Ishikawa (cell line): Measurements from ENCODE around the gene SLC9A9.

Source experiments
- CEBPB ChIP-seq: IDR thresholded peaks from 2 replicates; pipeline ENCODE4 v1.6.1; 2012
- CREB1 ChIP-seq: IDR thresholded peaks from 2 replicates; pipeline ENCODE4 v1.6.1; 2012; ENCODE audit warnings: low read depth
- EGR1 ChIP-seq: IDR thresholded peaks from 2 replicates; pipeline ENCODE4 v1.6.1; 2012
- EP300 ChIP-seq: IDR thresholded peaks from 2 replicates; pipeline ENCODE4 v1.6.1; 2012; ENCODE audit warnings: borderline replicate concordance
- FOXM1 ChIP-seq: IDR thresholded peaks from 2 replicates; pipeline ENCODE4 v1.6.1; 2012; ENCODE audit warnings: low read depth, borderline replicate concordance
- NFIC ChIP-seq: IDR thresholded peaks from 2 replicates; pipeline ENCODE4 v1.6.1; 2012
- RAD21 ChIP-seq: IDR thresholded peaks from 2 replicates; pipeline ENCODE4 v1.6.1; 2012; ENCODE audit warnings: low read depth
- TAF1 ChIP-seq: IDR thresholded peaks from 2 replicates; pipeline ENCODE4 v1.6.1; 2012; ENCODE audit warnings: low read depth, mild to moderate bottlenecking
- TCF12 ChIP-seq: IDR thresholded peaks from 2 replicates; pipeline ENCODE4 v1.6.1; 2012; ENCODE audit warnings: low read depth
- TEAD4 ChIP-seq: IDR thresholded peaks from 2 replicates; pipeline ENCODE4 v1.6.1; 2012
- YY1 ChIP-seq: IDR thresholded peaks from 2 replicates; pipeline ENCODE4 v1.6.1; 2012; ENCODE audit warnings: low read depth
- ZBTB7A ChIP-seq: IDR thresholded peaks from 2 replicates; pipeline ENCODE4 v1.6.1; 2012; ENCODE audit warnings: low read depth
- TF ChIP-seq, protein P1 (sequence below): IDR thresholded peaks from 2 replicates; pipeline ENCODE4 v1.6.1; 2012
- TF ChIP-seq, protein P2 (sequence below): IDR thresholded peaks from 2 replicates; pipeline ENCODE4 v1.6.1; 2012; ENCODE audit warnings: low read depth, mild to moderate bottlenecking
- TF ChIP-seq, protein P3 (sequence below): IDR thresholded peaks from 2 replicates; pipeline ENCODE4 v1.6.1; 2012

SLC9A9 gene

DNA sequence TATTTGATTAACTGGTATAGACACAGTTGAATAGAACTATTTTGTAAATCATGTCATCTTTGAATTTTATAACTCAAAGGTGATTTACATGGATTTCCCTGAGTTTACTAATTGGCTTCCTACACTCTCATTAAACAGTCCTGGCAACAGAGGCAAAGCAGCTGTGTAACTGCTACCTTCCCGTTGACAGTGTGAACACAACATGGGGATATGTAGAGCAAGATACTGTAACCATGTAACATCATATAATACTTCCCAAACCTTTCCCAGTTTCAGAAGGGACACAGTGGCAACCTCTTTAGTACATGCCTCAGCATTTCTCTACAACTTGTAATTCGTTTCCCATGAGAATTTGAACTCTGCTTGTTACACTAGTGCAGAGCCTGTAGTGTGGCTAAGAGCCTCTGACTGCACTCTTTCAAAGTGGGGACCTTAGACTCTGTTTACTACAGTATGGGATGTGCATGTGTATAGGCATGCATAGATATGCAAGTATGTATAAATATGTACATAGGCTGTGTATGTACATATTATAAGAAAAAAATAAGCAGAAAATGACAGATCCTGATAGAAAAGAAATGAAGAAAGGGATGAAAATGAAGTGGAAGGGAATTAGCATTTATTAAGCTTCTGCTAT is 299.3 kb downstream of the SLC9A9 start:
- TF ChIP-seq ZBTB7A (no peak), CREB1 (no peak), TAF1 (no peak), FOXM1 (no peak), CEBPB (no peak), NFIC (no peak), YY1 (no peak), TEAD4 (no peak), RAD21 (no peak)
- TF ChIP-seq, protein P1, sequence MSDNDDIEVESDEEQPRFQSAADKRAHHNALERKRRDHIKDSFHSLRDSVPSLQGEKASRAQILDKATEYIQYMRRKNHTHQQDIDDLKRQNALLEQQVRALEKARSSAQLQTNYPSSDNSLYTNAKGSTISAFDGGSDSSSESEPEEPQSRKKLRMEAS, result no peak
- TF ChIP-seq, protein P2, sequence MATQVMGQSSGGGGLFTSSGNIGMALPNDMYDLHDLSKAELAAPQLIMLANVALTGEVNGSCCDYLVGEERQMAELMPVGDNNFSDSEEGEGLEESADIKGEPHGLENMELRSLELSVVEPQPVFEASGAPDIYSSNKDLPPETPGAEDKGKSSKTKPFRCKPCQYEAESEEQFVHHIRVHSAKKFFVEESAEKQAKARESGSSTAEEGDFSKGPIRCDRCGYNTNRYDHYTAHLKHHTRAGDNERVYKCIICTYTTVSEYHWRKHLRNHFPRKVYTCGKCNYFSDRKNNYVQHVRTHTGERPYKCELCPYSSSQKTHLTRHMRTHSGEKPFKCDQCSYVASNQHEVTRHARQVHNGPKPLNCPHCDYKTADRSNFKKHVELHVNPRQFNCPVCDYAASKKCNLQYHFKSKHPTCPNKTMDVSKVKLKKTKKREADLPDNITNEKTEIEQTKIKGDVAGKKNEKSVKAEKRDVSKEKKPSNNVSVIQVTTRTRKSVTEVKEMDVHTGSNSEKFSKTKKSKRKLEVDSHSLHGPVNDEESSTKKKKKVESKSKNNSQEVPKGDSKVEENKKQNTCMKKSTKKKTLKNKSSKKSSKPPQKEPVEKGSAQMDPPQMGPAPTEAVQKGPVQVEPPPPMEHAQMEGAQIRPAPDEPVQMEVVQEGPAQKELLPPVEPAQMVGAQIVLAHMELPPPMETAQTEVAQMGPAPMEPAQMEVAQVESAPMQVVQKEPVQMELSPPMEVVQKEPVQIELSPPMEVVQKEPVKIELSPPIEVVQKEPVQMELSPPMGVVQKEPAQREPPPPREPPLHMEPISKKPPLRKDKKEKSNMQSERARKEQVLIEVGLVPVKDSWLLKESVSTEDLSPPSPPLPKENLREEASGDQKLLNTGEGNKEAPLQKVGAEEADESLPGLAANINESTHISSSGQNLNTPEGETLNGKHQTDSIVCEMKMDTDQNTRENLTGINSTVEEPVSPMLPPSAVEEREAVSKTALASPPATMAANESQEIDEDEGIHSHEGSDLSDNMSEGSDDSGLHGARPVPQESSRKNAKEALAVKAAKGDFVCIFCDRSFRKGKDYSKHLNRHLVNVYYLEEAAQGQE, result no peak

DNA sequence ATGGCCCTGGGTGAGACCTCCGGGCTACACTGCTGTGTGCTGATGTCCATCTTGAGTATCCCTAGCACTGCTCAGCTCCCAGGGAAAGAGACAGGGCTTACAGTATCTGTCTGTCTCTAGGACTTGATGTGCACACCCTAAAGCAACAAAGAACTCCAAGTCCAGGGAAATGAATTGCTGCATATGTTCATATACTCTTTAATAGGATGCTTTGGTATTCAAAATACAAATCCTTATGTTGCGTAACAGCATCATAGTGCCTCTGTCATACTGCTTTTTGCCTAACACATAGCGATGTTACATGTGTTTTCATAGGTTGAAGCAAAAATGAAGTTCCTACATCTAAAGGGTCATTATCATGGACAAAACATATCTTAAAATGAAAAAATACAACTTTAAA is 299.9 kb downstream of the SLC9A9 start:
- TF ChIP-seq CREB1 (no peak), TEAD4 (no peak), TAF1 (no peak), CEBPB (no peak), TCF12 (no peak)
- TF ChIP-seq, protein P3, sequence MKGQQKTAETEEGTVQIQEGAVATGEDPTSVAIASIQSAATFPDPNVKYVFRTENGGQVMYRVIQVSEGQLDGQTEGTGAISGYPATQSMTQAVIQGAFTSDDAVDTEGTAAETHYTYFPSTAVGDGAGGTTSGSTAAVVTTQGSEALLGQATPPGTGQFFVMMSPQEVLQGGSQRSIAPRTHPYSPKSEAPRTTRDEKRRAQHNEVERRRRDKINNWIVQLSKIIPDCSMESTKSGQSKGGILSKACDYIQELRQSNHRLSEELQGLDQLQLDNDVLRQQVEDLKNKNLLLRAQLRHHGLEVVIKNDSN, result no peak
- TF ChIP-seq, protein P1, result no peak
- TF ChIP-seq, protein P2, result no peak

DNA sequence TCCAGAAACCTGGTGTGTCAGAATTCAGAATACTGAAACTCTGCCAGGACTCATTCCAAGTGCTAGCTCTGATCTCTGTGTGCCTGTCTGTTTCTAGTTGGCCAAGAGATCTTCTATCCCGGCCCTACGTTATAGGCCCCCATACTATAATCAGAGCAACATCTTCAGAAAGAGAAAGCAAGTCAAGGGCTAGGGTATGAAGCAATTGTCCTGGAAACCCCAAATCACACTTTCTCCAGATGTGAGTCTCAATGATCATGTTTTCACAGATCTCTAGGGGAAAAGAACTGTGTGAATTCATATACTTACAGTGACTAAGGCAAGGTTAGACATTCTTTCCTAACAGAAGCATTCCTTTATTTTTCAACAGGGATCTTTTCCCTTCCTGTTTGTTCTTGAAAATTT is 309.7 kb downstream of the SLC9A9 start:
- TF ChIP-seq NFIC (no peak), TCF12 (no peak), TEAD4 (no peak), RAD21 (no peak), FOXM1 (no peak), CREB1 (no peak), YY1 (no peak), ZBTB7A (no peak), EP300 (no peak), CEBPB (no peak)
- TF ChIP-seq, protein P3, result no peak
- TF ChIP-seq, protein P2, result no peak

DNA sequence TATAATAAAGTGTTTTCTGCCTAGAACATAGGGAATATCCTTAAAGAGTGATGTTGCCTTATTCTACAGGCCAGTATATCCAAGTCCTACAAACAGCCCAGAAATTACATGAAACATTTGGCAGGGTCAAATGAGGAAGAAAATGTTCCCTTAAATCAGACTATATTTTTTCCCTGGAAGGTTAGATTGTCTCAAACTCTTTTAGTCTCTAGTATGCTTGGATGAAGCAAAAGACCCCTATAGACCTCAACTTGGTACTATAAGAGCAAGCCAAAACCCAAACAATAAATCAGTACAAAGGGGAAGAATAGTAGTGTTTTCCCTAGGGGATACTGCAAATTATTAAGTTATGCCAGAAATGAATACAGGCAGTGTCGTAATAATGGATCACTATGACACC is 310.2 kb downstream of the SLC9A9 start:
- TF ChIP-seq TCF12 (no peak), NFIC (no peak), EP300 (no peak), ZBTB7A (no peak), EGR1 (no peak), FOXM1 (no peak), CREB1 (no peak), TEAD4 (no peak), TAF1 (no peak), YY1 (no peak), CEBPB (no peak), RAD21 (no peak)
- TF ChIP-seq, protein P2, result no peak
- TF ChIP-seq, protein P3, result no peak
- TF ChIP-seq, protein P1, result no peak
